K562 (cell line): Measurements from ENCODE around the gene SCAMP1. TPM values are rescaled to one million over a fixed set of nuclear protein-coding genes. Genes with fewer than 3 reads are reported as not detected.

Experiments
- ATAC-seq: fragments of 200-7000 bp; cut with Tn5 transposase; 3 replicates; pipeline ENCODE4 v1.9.1; 2020; ENCODE audit warnings: moderate library complexity
- BruUV-seq: library from RNA; stranded (reverse); fragments of 400-500 nt; replicated peaks from 2 replicates; lab custom pipeline; 2021; lab: Mats Ljungman, UMichigan
- CTCF ChIA-PET: fragments of 300-600 bp; formaldehyde crosslinking; extraction: SDS; loops from one replicate; lab custom pipeline; 2021; ENCODE audit warnings: low intra/inter-chr PET ratio; lab: Yijun Ruan, JAX
- POLR2A ChIA-PET: fragments of 300-600, 350-650 bp; sonication (Branson Sonifier 250); formaldehyde crosslinking; extraction: SDS; loops from one replicate; lab custom pipeline; 2021; ENCODE audit warnings: antibody characterized with exemption, inconsistent platforms; lab: Yijun Ruan, JAX
- DNase-seq, 4 experiments: peaks; one replicate each; pipeline versions ENCODE4 v3.0.0 to v3.0.0-alpha.2; 2011 to 2018; ENCODE audit warnings: low spot score in 3 of 4, mixed read lengths in 3 of 4; ENCODE audit errors: extremely low read depth in 1 of 4
- FAIRE-seq: peaks from 2 replicates; lab custom pipeline; 2011; peaks lifted over from hg19 to GRCh38; lab: Jason Lieb, UNC
- H2AFZ ChIP-seq: 2 replicates; pipeline ENCODE4 v1.6.0; 2011; ENCODE audit warnings: low read depth, low read length, control low read depth, inconsistent platforms
- H3K27ac ChIP-seq: fragments of 200-600 bp; 3 replicates; pipeline ENCODE4 v1.8.0; 2011; ENCODE audit warnings: low read depth, mild to moderate bottlenecking, control low read depth, inconsistent platforms, low read length, moderate library complexity, mixed read lengths; ENCODE audit errors: extremely low read depth
- H3K27me3 ChIP-seq, 2 experiments: fragments of 300-600 bp in 1 of 2; 2 replicates in 1 of 2; 3 replicates in 1 of 2; pipeline versions ENCODE4 v1.6.0 to v1.8.0; 2011; ENCODE audit warnings: inconsistent platforms in 2 of 2, low read length in 2 of 2, mild to moderate bottlenecking in 1 of 2, mixed read lengths in 1 of 2, moderate library complexity in 1 of 2; ENCODE audit not compliant: control insufficient read depth in 2 of 2, insufficient read depth in 2 of 2
- H3K36me3 ChIP-seq: fragments of 300-600 bp; 3 replicates; pipeline ENCODE4 v1.8.0; 2011; ENCODE audit warnings: mild to moderate bottlenecking, low read length, inconsistent platforms; ENCODE audit not compliant: control insufficient read depth, insufficient read depth
- H3K4me1 ChIP-seq, 2 experiments: fragments of 200-600 bp in 1 of 2; replicated peaks in 1 of 2; 2 replicates in 1 of 2; 3 replicates in 1 of 2; pipeline versions ENCODE4 v1.5.1 to v1.8.0; 2011; ENCODE audit warnings: inconsistent platforms in 2 of 2, low read length in 2 of 2, mild to moderate bottlenecking in 1 of 2, mixed read lengths in 1 of 2, moderate library complexity in 1 of 2; ENCODE audit not compliant: control insufficient read depth in 2 of 2, insufficient read depth in 2 of 2
- H3K4me2 ChIP-seq: 2 replicates; pipeline ENCODE4 v1.6.1; 2011; ENCODE audit warnings: low read length, control low read depth, inconsistent platforms, mixed read lengths; ENCODE audit not compliant: insufficient read depth
- H3K4me3 ChIP-seq: fragments of 200-600 bp; sonication (generic), shearing (Covaris generic); 2 replicates; pipeline ENCODE4 v1.5.1; 2016; ENCODE audit warnings: control low read depth, inconsistent platforms
- H3K79me2 ChIP-seq: fragments of 200-600 bp; 3 replicates; pipeline ENCODE4 v1.8.0; 2011; ENCODE audit warnings: low read length, inconsistent platforms; ENCODE audit not compliant: control insufficient read depth, insufficient read depth
- H3K9ac ChIP-seq, 2 experiments: 2 replicates each; pipeline versions ENCODE4 v1.6.0 to v1.6.1; 2011; ENCODE audit warnings: low read depth in 2 of 2, low read length in 2 of 2, control low read depth in 1 of 2, inconsistent platforms in 1 of 2, mild to moderate bottlenecking in 1 of 2, mixed read lengths in 1 of 2; ENCODE audit not compliant: insufficient read depth in 1 of 2
- H3K9me1 ChIP-seq: one replicate; pipeline ENCODE4 v1.6.0; 2011; ENCODE audit warnings: inconsistent platforms, mild to moderate bottlenecking, low read length, moderate library complexity; ENCODE audit not compliant: control insufficient read depth, insufficient read depth
- H3K9me3 ChIP-seq: replicated peaks from 2 replicates; pipeline ENCODE4 v1.5.1; 2011; ENCODE audit warnings: low read depth, low read length, inconsistent platforms; ENCODE audit not compliant: control insufficient read depth, insufficient read depth
- H4K20me1 ChIP-seq: replicated peaks from 2 replicates; pipeline ENCODE4 v1.6.1; 2011; ENCODE audit warnings: low read length, inconsistent platforms, mixed read lengths; ENCODE audit not compliant: control insufficient read depth, insufficient read depth
- ELF2 ChIP-seq: fragments of 250-450 bp; sonication (Bioruptor Pico); IDR thresholded peaks from 2 replicates; pipeline ENCODE4 v1.5.0; 2021; ENCODE audit warnings: mild to moderate bottlenecking
- ETV1 ChIP-seq: fragments of 450-650 bp; conservative IDR thresholded peaks from 2 replicates; pipeline ENCODE4 v1.6.1; 2016; ENCODE audit warnings: missing genetic modification characterization, control low read depth, low read depth, missing compliant biosample characterization
- HNRNPL ChIP-seq: fragments of 200-400 bp; formaldehyde crosslinking; IDR thresholded peaks from 2 replicates; pipeline ENCODE4 v1.6.1; 2017; ENCODE audit warnings: low read depth, mild to moderate bottlenecking, low read length
- SMARCE1 ChIP-seq: fragments of 450-650 bp; IDR thresholded peaks from 2 replicates; pipeline ENCODE4 v1.7.1; 2016; ENCODE audit warnings: mild to moderate bottlenecking
- XRCC5 ChIP-seq: fragments of 200-400 bp; formaldehyde crosslinking; IDR thresholded peaks from 2 replicates; pipeline ENCODE4 v1.6.1; 2017; ENCODE audit warnings: low read depth, mild to moderate bottlenecking, low read length
- ZC3H8 ChIP-seq: fragments of 450-650 bp; IDR thresholded peaks from 2 replicates; pipeline ENCODE4 v1.6.1; 2017
- WGBS: fragments of 100-300 bp; shearing (Covaris generic); methylation state at CpG from one replicate; pipeline ENCODE4 v1.1.6; 2016; ENCODE audit warnings: low coverage, mixed read lengths; ENCODE audit not compliant: insufficient coverage; ENCODE audit errors: missing lambda C conversion rate; 5-methylcytosine and 5-hydroxymethylcytosine counted together
- in situ Hi-C: fragments of 300-500 bp; cut with MboI; formaldehyde crosslinking; loops from 4 replicates; pipeline ENCODE4 v1.15.0; 2018; ENCODE audit warnings: inconsistent platforms, mixed read lengths
- intact Hi-C: fragments of 100-400 bp; cut with micrococcal nuclease; formaldehyde crosslinking; loops from 2 replicates; pipeline ENCODE4 v1.14.2; 2022
- polyA plus RNA-seq, 8 experiments: library from polyadenylated mRNA; depleted of rRNA in 4 of 8; stranded (reverse) in 5 of 8; unstranded in 3 of 8; fragments of >200 nt; fragmentation: Nextera tagmentation in 2 of 8; fragmentation: Illumina TruSeq in 1 of 8; extraction: Ambion mirVana in 2 of 8; extraction: Trizol in 1 of 8; gene quantifications; 2 replicates each; pipeline versions ENCODE4 v1.2.1 to v1.2.3, GENCODE V29; 2011 to 2014; ENCODE audit warnings: inconsistent platforms in 1 of 8, missing spikeins in 1 of 8
- total RNA-seq, 7 experiments: library from RNA; depleted of rRNA in 6 of 7; stranded (reverse); fragments of >200 nt in 6 of 7; fragmentation: Illumina TruSeq in 2 of 7; extraction: Trizol in 2 of 7; gene quantifications; 2 replicates each; pipeline versions ENCODE4 v1.2.1 to v1.2.3, GENCODE V29; 2011 to 2021; ENCODE audit warnings: low replicate concordance in 1 of 7
- TF ChIP-seq, protein P1 (sequence below): fragments of 450-650 bp; IDR thresholded peaks from 2 replicates; pipeline ENCODE4 v1.6.1; 2018; ENCODE audit warnings: mild to moderate bottlenecking, low read depth; ENCODE audit not compliant: partially characterized antibody
- TF ChIP-seq, protein P2 (sequence below): fragments of 450-650 bp; IDR thresholded peaks from 2 replicates; pipeline ENCODE4 v1.6.1; 2017; ENCODE audit warnings: antibody characterized with exemption

The SCAMP1 gene
- total and polyA plus RNA-seq, 9 of the 15 experiments (the other 6 are each of a cell fraction or from before 2014, with no cell fraction given) = 5.4 to 23.9 (median 13.8) TPM

DNA sequence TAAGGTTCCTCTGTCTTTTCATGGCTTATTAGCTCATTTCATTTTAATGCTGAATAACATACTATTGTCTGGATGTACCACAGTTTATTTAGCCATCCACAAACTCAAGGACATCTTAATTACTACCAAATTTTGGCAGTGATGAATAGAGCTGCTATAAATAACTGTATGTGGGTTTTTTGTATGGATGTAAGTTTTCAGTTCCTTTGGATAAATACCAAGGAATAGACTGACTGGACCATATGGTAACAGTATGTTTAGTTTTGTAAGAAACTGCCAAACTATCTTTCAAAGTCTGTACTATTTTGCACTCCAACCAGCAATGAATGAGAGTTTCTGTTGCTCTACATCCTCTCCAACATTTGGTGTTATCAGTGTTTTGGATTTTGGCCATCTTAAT, 38.7 kb downstream of the SCAMP1 start (continued):
- TF ChIP-seq SMARCE1 (no peak), ETV1 (tag) (no peak)
- TF ChIP-seq, all 486 proteins: peak for 0

DNA sequence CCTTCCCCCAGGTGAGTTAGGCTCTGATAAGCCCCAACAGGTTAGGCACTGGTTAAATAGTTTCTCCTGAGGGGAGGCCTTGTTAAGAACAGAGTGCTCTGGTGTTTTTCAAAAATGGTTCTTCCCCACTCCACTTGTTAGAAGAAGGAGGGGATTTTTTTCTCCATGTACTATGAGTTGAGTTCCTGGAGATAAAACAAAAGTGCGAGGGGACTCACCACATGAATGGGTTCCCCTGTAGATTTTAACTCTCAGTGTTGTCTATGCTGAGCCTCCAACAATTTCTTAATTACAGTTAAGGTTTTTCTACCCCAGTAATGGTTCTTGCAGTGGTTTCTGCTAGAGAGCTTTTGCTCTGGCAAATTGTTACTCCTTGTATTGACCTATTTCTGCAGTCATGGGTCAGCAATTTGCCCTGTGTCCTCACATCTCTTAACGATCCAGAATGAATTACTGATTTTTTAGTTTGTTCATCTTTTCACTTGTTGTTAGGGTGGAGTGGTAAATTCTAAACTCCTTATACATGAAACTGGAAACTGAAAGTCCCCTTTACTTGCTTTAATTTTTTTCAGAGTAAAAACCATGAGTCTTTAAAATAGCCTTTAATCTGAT, 44.4 kb downstream of the SCAMP1 start:
- H3K4me1 ChIP-seq = no peaks in the 10 kb centered on the region
- no TSS peak for BruUV-seq
- ATAC-seq = no peak
- WGBS = 26% methylated on average over 2 of the region's 2 CpGs
- no peaks in the 10 kb centered on the region for H3K36me3 ChIP-seq
- H3K4me3 ChIP-seq = no peak overlapping the region
- H3K27ac ChIP-seq = no peak overlapping the region
- H3K79me2 ChIP-seq = no peaks in the 10 kb centered on the region; the same call in 2 of the 3 replicates
- no peaks in the 10 kb centered on the region for H3K27me3 ChIP-seq
- H3K9me1 ChIP-seq = no peaks in the 10 kb centered on the region
- H3K4me2 ChIP-seq = no peak overlapping the region
- H3K9me3 ChIP-seq = no peaks in the 10 kb centered on the region
- ChIA-PET POLR2A (no interaction called here), CTCF (no interaction called here)
- H3K9ac ChIP-seq = no peak overlapping the region
- no peak for DNase-seq
- intact Hi-C loops = no loop called here
- FAIRE-seq = no peak
- H2AFZ ChIP-seq = no peak overlapping the region
- in situ Hi-C loops = loop anchor here (5.0 kb wide), 1 partner anchor 43 kb away; no protein-coding TSS in a partner anchor
- H4K20me1 ChIP-seq = no peaks in the 10 kb centered on the region
- no peak for TF ChIP-seq HNRNPL
- no peak for TF ChIP-seq ZC3H8
- TF ChIP-seq, protein P1, sequence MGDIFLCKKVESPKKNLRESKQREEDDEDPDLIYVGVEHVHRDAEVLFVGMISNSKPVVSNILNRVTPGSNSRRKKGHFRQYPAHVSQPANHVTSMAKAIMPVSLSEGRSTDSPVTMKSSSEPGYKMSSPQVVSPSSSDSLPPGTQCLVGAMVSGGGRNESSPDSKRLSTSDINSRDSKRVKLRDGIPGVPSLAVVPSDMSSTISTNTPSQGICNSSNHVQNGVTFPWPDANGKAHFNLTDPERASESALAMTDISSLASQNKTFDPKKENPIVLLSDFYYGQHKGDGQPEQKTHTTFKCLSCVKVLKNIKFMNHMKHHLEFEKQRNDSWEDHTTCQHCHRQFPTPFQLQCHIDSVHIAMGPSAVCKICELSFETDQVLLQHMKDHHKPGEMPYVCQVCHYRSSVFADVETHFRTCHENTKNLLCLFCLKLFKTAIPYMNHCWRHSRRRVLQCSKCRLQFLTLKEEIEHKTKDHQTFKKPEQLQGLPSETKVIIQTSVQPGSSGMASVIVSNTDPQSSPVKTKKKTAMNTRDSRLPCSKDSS = no peak
- TF ChIP-seq XRCC5 = no peak
- TF ChIP-seq, protein P2, sequence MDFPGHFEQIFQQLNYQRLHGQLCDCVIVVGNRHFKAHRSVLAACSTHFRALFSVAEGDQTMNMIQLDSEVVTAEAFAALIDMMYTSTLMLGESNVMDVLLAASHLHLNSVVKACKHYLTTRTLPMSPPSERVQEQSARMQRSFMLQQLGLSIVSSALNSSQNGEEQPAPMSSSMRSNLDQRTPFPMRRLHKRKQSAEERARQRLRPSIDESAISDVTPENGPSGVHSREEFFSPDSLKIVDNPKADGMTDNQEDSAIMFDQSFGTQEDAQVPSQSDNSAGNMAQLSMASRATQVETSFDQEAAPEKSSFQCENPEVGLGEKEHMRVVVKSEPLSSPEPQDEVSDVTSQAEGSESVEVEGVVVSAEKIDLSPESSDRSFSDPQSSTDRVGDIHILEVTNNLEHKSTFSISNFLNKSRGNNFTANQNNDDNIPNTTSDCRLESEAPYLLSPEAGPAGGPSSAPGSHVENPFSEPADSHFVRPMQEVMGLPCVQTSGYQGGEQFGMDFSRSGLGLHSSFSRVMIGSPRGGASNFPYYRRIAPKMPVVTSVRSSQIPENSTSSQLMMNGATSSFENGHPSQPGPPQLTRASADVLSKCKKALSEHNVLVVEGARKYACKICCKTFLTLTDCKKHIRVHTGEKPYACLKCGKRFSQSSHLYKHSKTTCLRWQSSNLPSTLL = no peak
- TF ChIP-seq ELF2 (CRISPR knock-in tag) = no peak
